Left lobe of liver (tissue), 2 donors: Measurements from ENCODE around the gene SCLT1. TPM values are rescaled to one million over a fixed set of nuclear protein-coding genes. Genes with fewer than 3 reads are reported as not detected.
"Not testable (repeated sequence)": the region's sequence is repeated elsewhere in the genome, so short reads cannot be mapped to it uniquely, and the experiment has no call there.

ENCODE experiments used
- ATAC-seq: fragments of 200-7000 bp; cut with Tn5 transposase; one replicate; pipeline ENCODE4 v1.9.1; 2020; ENCODE audit warnings: mild to moderate bottlenecking, moderate library complexity
- DNase-seq: peaks from one replicate; pipeline ENCODE4 v3.0.0-alpha.2; 2020; ENCODE audit warnings: low spot score
- total RNA-seq: library from RNA; stranded (reverse); gene quantifications from one replicate; pipeline ENCODE4 v1.2.1, GENCODE V29; 2021
- donor health status: DM: no; HTN: no; CAD: no; lungs with moderate emphysema.
- donor health status: DM: no; HTN: yes; CAD: no.

The SCLT1 gene
- total RNA-seq, 1 donor from 2014 or later, result 2.5 TPM

DNA sequence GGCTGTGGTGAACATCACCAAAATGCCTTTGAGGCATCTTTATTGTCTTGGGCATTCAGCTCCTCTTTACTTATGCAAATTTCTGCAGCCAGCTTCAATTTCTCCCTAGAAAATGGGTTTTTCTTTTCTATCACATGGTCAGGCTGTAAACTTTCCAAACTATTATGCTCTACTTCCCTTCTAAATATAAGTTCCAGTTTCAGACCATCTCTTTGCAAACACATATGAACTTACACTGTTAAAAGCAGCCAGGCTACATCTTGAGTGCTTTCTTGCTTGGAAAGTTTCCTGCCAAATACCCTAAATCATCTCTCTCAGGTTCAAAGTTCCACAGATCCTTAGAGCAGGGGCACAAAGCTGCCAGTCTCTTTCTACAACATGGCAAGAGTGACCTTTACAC, 13.2 kb downstream of the SCLT1 start:
- DNase-seq, result no peak
- ATAC-seq, result no peak

DNA sequence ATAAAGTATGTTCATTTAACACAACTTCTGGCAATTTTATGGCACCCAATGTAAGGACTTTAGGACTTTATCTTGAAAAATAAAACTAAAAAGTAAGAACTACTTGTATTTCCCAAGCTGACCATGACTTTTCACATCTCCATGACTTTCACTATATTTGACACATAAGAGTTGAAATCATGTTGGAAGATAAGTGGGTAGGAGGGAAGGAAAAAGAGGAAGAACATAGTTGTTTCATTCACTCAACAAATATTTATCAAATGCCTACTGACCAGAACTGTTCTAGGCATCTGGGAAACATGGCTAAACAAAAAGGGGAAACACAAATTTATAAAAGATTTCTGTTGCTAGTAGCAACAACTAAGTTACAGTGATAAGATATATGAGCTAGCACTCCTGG, 16.0 kb downstream of the SCLT1 start:
- ATAC-seq (no peak), DNase-seq (no peak)

DNA sequence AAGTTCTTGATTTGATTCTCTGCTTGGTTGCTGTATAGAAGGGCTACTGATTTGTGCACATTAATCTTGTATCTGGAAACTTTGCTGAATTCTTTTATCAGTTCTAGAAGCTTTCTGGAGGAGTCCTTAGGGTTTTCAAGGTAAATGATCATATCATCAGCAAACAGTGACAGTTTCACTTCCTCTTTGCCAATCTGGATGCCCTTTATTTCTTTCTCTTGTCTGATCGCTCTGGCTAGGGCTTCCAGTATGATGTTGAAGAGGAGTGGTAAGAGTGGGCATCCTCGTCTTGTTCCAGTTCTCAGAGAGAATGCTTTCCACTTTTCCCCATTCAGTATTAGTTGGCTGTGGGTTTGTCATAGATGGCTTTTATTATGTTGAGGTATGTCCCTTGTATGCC, 23.8 kb downstream of the SCLT1 start:
- not testable (repeated sequence) for ATAC-seq, DNase-seq

DNA sequence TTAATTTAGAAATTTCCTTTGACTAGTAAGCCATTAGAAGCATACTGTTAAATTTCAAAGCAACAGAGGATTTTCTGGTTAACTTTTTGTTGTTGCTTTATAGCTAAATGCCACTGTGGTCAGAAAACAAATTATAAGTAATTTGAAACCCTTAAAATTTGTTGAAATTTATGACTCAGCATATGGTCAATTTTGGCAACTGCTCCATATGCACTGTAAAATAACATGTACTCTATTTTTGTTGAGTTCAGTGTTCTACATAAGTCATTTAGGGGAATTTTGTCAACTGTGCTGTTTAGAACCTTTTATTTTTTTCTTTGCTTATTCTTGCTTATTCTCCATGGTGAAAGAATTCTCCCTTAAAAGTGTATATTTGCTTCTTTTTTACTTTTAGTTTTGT, 28.6 kb downstream of the SCLT1 start:
- no peak for ATAC-seq
- no peak for DNase-seq

DNA sequence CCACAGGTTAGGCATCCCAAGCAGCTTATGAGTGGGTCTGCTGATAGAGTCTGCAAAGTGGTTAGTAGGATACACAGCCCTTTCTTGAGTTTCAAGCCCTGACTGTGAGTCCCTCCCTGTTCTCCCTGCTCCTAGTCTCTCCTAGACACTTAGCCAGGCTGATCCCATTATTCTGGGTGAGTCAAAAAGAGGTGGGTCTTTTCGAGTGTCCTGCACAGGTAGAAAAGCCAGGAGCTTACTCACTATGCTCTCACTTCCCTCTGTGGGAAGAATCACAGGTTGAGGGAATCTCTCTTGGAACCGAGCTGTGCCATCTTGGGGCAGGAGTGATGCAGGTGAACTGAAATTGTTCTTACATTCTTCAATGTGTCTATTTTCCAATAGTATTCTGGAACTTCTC, 29.7 kb downstream of the SCLT1 start:
- DNase-seq, result no peak
- no peak for ATAC-seq

DNA sequence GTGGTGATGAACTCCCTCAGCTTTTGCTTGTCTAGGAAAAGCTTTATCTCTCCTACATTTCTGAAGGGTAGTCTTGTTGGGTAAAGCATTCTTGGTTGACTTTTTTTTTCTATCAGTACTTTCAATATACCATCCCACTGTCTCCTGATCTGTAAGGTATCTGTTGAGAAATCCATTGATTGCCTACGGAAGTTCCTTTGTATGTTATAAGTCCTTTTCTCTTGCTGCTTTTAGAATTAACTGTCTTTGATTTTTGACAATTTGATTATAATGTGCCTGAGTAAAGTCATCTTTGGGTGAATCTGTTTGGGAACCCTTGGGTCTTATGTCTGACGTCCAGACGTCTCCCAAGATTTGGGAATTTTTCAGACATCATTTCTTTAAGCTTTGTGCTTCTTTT, 30.8 kb downstream of the SCLT1 start:
- DNase-seq, result no peak
- ATAC-seq, result no peak

DNA sequence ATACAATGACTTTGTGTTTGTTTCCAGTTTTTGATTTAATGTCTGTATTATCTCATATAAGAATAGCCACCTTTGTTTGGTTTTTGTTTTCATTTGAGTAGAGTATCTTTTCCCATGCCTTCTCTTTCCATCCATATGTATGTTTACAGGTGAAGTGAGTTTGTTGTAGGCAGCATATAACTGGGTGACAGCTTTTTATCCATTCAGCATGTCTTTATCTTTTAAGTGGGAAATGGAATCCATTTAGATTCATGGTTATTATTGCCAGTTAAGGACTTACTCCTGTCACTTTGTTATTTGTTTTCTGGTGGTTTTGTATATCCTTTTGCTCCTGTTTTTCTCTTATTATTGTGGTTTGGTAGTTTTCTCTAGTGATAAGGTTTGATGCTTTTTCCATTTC, 34.3 kb downstream of the SCLT1 start:
- ATAC-seq, result no peak
- DNase-seq, result no peak

DNA sequence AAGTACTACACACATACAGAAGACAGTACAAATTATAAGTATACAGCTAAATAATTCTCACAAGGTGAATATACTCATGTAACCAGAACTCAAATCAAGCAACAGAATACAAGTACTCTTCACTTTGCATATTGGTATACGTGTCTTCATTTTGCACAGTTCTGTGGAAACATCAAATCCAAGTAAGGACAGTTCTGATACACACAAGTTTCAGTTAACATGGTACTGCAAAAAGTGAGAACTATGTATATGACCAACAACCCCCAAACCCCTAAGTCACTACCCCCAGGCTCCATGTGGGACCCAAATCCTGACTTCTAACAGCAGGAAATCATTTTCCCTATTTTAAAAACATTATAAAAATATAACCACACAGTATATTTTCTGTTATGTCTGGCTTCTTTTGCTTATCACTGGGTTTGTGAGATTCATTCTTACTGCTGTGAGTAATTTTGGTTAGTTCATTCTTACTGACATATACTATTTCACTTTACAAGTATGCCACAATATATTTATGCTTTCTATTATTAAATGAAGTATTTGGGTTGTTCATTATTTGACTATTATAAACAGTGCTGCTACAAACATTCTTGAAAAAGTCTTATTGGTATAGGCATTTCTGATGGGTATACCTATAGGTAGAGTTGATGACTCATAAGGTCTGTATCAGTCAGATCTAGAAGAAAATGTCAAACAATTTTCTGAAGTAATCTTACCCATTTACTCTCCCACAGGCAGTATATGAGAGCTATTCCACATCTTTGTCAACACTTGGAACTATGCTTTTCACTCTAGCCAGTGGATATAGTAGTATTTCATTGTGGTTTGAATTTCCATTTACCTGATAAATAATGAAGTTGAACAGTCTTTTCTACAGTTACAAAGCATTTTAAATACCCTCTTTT, 47.0 kb downstream of the SCLT1 start:
- no peak for DNase-seq
- ATAC-seq, result no peak

DNA sequence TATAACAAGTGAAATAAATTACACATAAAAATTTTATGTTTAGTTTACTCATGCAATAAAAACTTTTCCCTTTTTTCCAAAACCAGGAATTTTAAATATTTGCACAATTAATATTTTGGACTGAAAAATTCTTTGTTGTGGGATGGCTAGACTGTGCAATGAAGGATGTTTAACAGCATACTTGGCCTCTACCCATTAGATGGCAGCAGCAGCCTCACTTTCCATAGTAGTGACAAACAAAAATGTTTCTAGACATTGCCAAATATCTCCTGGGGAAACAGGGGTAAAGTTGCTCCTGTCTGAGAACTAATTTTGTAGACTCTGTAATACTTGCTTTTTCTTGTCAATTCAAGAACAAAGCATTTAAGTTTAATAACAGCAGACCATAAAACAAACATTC, 49.8 kb downstream of the SCLT1 start:
- no peak for DNase-seq
- ATAC-seq, result no peak

DNA sequence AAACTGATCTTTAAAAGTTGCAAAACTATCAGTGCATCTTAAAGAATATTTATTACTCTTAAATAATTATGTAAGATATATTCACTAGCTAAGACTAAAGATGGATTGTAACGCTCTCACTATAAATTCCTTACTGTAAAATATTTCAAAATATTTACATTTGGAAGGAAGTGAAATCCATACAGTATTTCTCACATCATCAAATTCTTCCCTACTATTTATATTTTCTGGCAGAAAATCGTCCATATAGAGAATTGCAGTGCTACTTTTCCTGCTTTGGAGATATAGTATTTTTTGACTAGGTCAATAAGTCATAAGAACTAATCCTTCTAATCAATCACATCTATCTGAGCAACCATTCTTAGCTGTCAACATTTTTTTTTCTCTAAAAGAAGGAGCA, 52.9 kb downstream of the SCLT1 start:
- DNase-seq (no peak), ATAC-seq (no peak)

DNA sequence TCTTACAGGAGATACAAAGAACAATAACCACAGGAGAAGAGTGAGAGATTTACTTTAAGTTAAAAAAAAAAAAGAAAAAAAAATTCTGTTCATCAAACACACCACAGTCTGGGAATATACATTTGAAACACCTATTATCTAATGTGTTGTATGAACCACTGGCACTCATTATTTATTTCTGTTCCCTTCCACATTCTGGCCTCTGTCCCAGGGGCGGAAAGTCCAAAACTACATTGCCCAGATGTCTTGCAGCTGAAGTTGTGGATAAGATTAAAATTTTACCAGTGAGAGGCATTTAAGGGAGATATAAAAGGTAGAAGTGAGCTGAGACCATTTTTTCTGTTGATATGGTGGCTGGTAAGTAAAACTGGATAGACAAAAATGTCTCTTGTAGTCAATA, 56.2 kb downstream of the SCLT1 start:
- ATAC-seq (peak; percentile 93), DNase-seq (peak; percentile 57)

DNA sequence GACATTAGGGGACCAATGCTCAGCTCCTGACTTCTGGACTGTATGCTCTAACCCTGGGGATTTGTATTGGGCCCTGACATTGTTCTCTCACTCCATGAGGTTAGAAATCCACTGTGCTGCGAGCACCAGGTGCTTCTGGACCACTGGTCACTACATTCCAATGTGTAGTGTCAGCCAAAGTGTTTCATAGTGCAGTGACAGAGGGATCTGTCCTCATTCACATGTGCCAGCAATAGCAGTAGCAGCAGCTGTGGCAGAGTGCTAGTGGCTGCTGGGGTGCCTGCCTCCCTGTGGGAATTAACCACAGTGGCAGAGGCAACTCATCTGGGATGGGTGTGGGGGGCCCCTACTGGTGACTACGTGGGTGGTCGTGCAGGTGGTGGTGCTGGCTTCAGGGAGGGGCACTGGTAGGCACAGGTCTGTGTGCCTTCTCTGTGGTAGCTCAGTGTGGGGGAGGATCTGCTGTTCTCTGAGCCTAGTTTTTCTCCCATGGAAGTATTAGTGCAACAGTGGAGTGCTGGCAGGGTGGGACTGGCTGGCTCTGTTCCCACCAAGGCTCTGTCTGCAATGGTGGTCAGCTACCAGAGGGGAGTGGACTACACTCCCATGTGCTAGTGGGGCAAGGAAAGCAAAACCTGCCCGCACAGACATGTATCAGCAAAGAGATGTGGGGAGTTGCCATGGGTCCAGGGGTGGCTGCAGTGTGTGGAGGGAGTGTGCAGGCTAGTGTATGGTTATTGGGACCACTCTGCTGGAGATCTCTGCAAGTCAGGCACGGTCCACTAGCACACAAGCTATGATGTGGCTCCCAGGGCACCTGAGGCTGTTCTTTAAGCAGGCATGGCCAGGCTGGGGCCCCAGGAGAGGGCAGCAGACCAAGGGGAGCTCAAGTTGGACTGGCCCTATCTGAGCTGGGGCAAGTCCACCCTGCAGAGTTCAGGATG, 78.5 kb downstream of the SCLT1 start:
- DNase-seq (no peak), ATAC-seq (no peak)

DNA sequence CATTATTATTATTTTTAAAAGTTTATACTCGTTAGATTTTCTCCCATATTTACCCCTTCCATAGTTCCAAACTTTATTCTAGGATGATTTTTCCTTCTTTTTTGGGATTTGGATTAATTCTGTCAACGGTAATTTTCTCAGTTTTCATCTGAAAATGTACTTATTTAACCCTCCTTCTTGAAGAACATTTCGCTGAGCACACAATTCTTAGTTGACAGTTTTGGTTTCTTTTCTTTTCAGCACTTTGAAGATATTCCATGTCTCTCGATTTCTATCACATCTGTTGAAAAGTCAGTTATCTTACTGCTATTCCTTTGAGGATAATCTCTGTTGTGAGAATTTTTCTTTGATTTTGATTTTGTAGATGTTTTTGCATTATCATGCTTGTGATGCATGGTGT, 85.2 kb downstream of the SCLT1 start:
- no peak for ATAC-seq

DNA sequence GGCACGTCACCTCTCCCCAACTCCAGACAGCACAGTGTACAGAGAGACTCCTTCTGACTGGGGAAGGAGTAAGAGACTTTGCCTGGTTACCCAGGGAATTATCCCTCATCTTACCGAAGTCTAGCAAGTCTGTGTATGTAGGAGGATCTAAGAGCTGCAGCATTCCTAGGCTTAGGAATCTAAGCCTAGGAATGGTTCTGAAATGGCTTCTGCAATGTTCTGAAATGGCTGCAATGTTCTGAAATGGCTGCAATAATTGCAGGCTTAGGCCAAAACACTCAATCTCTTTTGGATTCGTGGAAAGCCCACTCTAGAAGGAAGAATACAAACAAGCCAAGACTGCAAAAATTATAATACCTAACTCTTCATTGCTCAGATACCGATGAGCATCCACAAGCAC, 106.4 kb downstream of the SCLT1 start:
- ATAC-seq, result no peak
- no peak for DNase-seq

More for the DNA sequence above, 85.2 kb downstream of the SCLT1 start:
- no peak for DNase-seq

DNA sequence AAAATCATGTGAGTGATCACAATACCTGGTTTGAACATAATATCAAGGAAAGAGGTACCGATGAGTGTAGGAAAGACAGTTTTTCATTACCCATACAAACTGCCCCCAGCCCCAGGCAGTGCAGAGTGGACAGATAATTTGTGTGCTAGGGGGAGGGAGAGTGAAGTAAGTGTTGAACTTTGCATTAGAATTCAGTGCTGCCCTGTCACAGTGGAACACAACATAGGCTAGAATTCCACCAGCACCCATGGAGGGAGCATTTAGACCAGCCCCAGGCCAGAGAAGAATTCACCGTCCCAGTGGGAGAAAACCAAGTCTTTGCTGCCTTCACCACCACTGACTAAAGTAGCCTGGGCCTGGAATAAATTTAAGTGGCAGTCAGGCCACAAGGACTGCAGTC, 107.3 kb downstream of the SCLT1 start:
- DNase-seq (no peak), ATAC-seq (no peak)

DNA sequence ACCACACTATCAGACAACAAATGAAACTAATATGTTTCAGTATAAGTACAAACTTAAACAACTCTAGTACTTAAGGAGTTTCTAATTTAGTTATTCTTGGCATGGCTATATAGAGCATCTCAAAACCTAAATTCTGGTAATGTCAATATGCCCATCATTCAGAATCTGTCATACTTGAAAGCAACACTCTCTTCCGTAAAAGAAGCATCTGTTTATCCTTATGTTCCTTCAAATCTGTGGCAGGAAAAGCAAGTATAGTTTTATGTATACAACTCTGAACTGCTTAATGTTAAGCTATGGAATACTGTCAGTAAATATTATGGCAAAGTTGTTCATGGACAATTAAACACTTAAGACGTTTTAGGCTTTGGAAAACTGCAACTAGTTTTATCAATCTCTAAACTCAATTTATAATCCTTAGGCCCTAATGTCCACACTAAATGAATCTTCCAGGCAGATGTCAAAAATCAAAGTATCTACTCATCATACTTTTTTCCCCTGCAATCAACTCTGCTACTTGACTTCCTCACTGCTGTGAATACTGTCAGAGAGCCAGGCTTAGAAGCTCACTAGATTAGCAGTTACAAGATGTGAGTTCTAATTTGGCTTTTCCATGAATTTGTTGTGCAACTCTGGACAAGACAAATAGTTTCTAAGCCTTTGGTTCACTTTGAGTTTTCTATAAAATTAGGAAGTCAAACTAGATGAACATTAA, 109.4 kb downstream of the SCLT1 start:
- ATAC-seq (no peak), DNase-seq (no peak)

DNA sequence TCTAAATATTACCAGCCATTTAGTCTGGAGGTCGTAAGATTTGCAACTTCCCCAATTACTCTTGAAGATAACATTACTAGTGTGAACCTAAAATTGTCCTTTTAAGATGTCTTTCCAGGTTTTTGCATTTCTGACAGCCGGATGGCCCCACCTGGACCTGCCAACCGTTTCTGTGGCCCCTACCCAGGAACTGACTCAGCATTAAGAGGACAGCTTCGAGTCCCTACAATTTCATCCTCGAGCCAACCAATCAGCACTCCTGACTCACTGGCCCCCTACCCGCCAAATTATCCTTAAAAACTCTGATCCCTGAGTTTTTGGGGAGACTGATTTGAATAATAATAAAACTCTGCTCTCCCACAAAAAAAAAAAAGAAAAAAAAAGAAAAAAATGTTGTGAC, 112.0 kb downstream of the SCLT1 start:
- DNase-seq, result no peak
- ATAC-seq, result no peak

DNA sequence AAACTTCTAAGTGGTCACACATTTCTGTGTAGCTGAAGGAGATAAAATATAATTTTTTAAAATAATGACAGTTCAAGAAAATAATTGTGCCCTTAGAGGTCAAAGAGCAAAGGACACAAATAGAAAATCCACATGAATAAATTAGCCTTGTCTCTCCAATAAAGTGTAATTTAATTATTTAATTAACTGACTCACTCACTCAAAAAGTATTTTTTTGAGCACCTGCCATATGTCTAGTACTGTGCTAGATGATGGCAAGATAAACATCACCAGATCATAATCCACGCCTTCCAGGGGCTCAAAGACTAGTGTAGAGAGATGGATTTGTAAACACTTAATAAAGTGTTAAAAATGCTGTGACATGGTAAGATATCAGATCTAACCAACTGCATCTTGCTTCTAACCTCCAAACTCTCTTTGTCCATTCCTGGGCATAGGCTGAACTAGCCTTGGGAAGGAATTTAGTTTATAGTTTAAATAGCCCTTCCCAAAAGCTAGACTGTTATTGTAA, 112.5 kb downstream of the SCLT1 start:
- DNase-seq, result no peak
- no peak for ATAC-seq

DNA sequence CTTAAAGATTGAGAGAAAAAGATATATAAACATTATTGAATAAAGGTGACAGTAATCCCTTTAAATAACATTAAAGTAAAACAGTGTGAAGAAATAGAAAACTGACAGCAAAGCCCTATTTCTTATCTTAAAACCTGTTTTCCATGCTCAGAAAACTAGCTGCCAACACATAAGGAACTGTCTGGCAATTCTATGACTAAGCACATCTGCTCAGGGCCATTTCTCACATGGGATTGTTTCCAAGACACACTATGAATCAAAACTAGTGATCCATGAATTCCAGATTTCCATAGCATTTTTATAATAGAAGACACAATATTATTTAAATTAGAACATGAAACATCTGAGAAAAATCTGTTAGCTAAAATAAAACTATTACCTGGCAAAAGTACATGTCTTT, 113.4 kb downstream of the SCLT1 start:
- no peak for ATAC-seq
- no peak for DNase-seq

DNA sequence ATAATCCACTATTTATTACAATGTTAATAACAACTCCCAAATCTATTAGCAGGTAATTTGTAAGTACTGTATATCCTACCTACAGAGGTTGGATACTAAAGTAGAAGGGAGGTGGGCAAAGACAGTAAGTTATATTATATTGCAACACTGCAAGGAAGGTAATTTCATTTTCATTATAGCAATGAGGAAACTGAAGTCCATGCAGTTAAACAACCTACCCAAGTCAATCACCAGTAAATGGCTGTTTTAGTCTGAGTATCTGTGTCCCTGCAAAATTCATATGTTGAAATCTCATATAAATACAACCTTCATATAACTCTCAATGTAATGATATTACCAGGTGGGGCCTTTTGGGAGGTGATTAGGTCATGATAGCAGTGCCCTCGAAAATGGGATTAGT, 114.4 kb downstream of the SCLT1 start:
- DNase-seq, result no peak
- no peak for ATAC-seq

DNA sequence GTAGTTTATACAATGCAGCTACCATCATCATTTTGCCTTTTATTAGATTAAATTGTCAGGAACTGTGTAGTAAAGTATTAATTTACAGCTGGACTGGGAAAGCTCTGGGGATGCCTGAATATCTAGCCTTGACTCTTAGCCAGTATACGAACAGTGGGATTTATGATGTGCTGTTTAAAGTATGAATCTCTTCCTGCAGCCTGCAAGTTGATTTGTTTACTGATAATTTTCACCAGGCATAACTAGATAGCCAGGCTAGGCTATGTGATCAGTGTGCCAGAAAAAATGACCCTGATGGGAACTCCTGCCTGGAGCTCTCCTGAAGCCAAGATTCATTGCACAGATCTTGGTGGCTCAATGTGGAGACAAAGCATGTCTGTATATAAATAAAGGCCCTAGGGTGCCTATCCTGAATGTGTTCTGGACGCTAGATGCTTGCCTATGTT, 119.2 kb downstream of the SCLT1 start:
- ATAC-seq (no peak), DNase-seq (no peak)
